Dedifferentiated amniotic fluid mesenchymal stem cell (primary cell): ENCODE measurements around the gene POMT1.

ENCODE experiments used
- DNase-seq: peaks from one replicate; pipeline ENCODE4 v3.0.0-alpha.2; 2016; ENCODE audit errors: extremely low spot score

The POMT1 gene

GRCh38 chr9:131476777-131477345 is 25.9 kb upstream of the POMT1 start:
- no peak for DNase-seq

GRCh38 chr9:131477367-131477766 is 25.4 kb upstream of the POMT1 start:
- no peak for DNase-seq

GRCh38 chr9:131477816-131478419 is 24.8 kb upstream of the POMT1 start:
- DNase-seq = no peak

- DNase-seq = no peak
Measured at GRCh38 chr9:131478421-131478868, 24.3 kb upstream of the POMT1 start.

GRCh38 chr9:131478911-131479310 is 23.8 kb upstream of the POMT1 start:
- no peak for DNase-seq

- DNase-seq = no peak
Measured at GRCh38 chr9:131480258-131480657, 22.5 kb upstream of the POMT1 start.

GRCh38 chr9:131481441-131482342 is 21.0 kb upstream of the POMT1 start:
- DNase-seq = no peak

GRCh38 chr9:131482343-131483006 is 20.2 kb upstream of the POMT1 start:
- no peak for DNase-seq

GRCh38 chr9:131483319-131484050 is 19.2 kb upstream of the POMT1 start:
- DNase-seq = no peak

- no peak for DNase-seq
Measured at GRCh38 chr9:131484051-131484445, 18.7 kb upstream of the POMT1 start.

GRCh38 chr9:131484560-131485185 is 18.0 kb upstream of the POMT1 start:
- DNase-seq = no peak

GRCh38 chr9:131485206-131485605 is 17.5 kb upstream of the POMT1 start:
- no peak for DNase-seq

- no peak for DNase-seq
Measured at GRCh38 chr9:131485728-131486422, 16.8 kb upstream of the POMT1 start.

GRCh38 chr9:131487001-131487400 is 15.7 kb upstream of the POMT1 start:
- DNase-seq = no peak

- no peak for DNase-seq
Measured at GRCh38 chr9:131487621-131488031, 15.1 kb upstream of the POMT1 start.

GRCh38 chr9:131490514-131490913 is 12.2 kb upstream of the POMT1 start:
- DNase-seq = no peak

GRCh38 chr9:131491001-131491710 is 11.6 kb upstream of the POMT1 start:
- no peak for DNase-seq

GRCh38 chr9:131492070-131492469 is 10.6 kb upstream of the POMT1 start:
- no peak for DNase-seq

GRCh38 chr9:131494296-131494870 is 8.3 kb upstream of the POMT1 start:
- no peak for DNase-seq
